ENCODE measurements around the gene BOLL. TPM values are rescaled to one million over a fixed set of nuclear protein-coding genes. Genes with fewer than 3 reads are reported as not detected.
"Not testable (repeated sequence)": the region's sequence is repeated elsewhere in the genome, so short reads cannot be mapped to it uniquely, and the experiment has no call there.

BOLL gene
- total RNA-seq, 3 donors from 2014 or later = 0.29 TPM; not detected in 2

- Histone ChIP-seq H3K9me3 (no peaks in the 10 kb centered on the region), H3K4me3 (peak within 1 kb of the TSS; percentile 81 to 90 (median 87)), H3K36me3 (no peaks in the 10 kb centered on the region), H3K4me1 (peaks cover 0 to 25% of the 10 kb centered on the region in 2 donors), H3K27me3 (no peaks in the 10 kb centered on the region), H3K27ac (peak within 1 kb of the TSS; percentile 72 to 78)
- TF ChIP-seq CTCF (IDR thresholded peaks at IDR 0.05) = no peak
- no peak for TF ChIP-seq POLR2A (IDR thresholded peaks at IDR 0.05)
- TF ChIP-seq POLR2AphosphoS5 (IDR thresholded peaks at IDR 0.05) = peak in 2 of 3 donors; percentile 35 to 48
- peak; percentile 88 to 91 for DNase-seq (ENCODE audit: low spot score in 2 of 2)
- intact Hi-C loops (cut with DNase I; ENCODE audit: low total_unique reads) = no loop called here
Observed at GRCh38 chr2:197705121-197705911, 79.8 kb downstream of the BOLL start, which contains the start of gene MARS2. MARS2 (plus strand) TSS chr2:197705369; CDS start chr2:197705406, 37 bp downstream.

GRCh38 chr2:197704434-197705120 is 80.5 kb downstream of the BOLL start:
- DNase-seq (ENCODE audit: low spot score in 2 of 2) = no peak
- peak overlapping the region; percentile 81 to 90 (median 87) for H3K4me3 ChIP-seq
- no peaks in the 10 kb centered on the region for H3K27me3 ChIP-seq
- no peaks in the 10 kb centered on the region for H3K36me3 ChIP-seq
- no peaks in the 10 kb centered on the region for H3K9me3 ChIP-seq
- peaks cover 0 to 25% of the 10 kb centered on the region in 2 donors for H3K4me1 ChIP-seq
- TF ChIP-seq CTCF (IDR thresholded peaks at IDR 0.05) (no peak), POLR2AphosphoS5 (IDR thresholded peaks at IDR 0.05) (no peak), POLR2A (IDR thresholded peaks at IDR 0.05) (no peak)
- intact Hi-C loops (cut with DNase I; ENCODE audit: low total_unique reads) = no loop called here
- H3K27ac ChIP-seq = peak overlapping the region; percentile 72 to 78

GRCh38 chr2:197700960-197701359 is 84.2 kb downstream of the BOLL start:
- Histone ChIP-seq H3K27ac (no peak overlapping the region), H3K4me1 (no peaks in the 10 kb centered on the region), H3K27me3 (no peaks in the 10 kb centered on the region), H3K4me3 (no peak overlapping the region), H3K9me3 (no peaks in the 10 kb centered on the region), H3K36me3 (no peaks in the 10 kb centered on the region)
- DNase-seq (ENCODE audit: low spot score in 2 of 2) = no peak
- intact Hi-C loops (cut with DNase I; ENCODE audit: low total_unique reads) = no loop called here
- TF ChIP-seq POLR2AphosphoS5 (IDR thresholded peaks at IDR 0.05) = no peak
- TF ChIP-seq CTCF (IDR thresholded peaks at IDR 0.05) = no peak
- TF ChIP-seq POLR2A (IDR thresholded peaks at IDR 0.05) = no peak

- H3K27ac ChIP-seq; H3K27me3 ChIP-seq; H3K9me3 ChIP-seq; H3K4me1 ChIP-seq; DNase-seq (ENCODE audit: low spot score in 2 of 2); H3K4me3 ChIP-seq; H3K36me3 ChIP-seq; intact Hi-C loops (cut with DNase I; ENCODE audit: low total_unique reads): not testable (repeated sequence)
Observed at GRCh38 chr2:197699724-197700123, 85.4 kb downstream of the BOLL start.

- H3K27me3 ChIP-seq; H3K36me3 ChIP-seq; H3K4me3 ChIP-seq; H3K9me3 ChIP-seq; H3K27ac ChIP-seq; intact Hi-C loops (cut with DNase I; ENCODE audit: low total_unique reads); H3K4me1 ChIP-seq; DNase-seq (ENCODE audit: low spot score in 2 of 2): not testable (repeated sequence)
Observed at GRCh38 chr2:197696571-197696970, 88.5 kb downstream of the BOLL start.

- H3K9me3 ChIP-seq; H3K36me3 ChIP-seq; H3K4me1 ChIP-seq; intact Hi-C loops (cut with DNase I; ENCODE audit: low total_unique reads); H3K4me3 ChIP-seq; H3K27me3 ChIP-seq; H3K27ac ChIP-seq; DNase-seq (ENCODE audit: low spot score in 2 of 2): not testable (repeated sequence)
Observed at GRCh38 chr2:197695971-197696370, 89.1 kb downstream of the BOLL start.

GRCh38 chr2:197695206-197695605 is 89.9 kb downstream of the BOLL start:
- H3K4me3 ChIP-seq; H3K4me1 ChIP-seq; H3K36me3 ChIP-seq; intact Hi-C loops (cut with DNase I; ENCODE audit: low total_unique reads); DNase-seq (ENCODE audit: low spot score in 2 of 2); H3K27me3 ChIP-seq; H3K9me3 ChIP-seq; H3K27ac ChIP-seq: not testable (repeated sequence)

All from breast epithelium (tissue), 4 donors.